HG03565 (cell line): ENCODE data around the gene GNPAT.
A peak's percentile ranks its signal among the peaks of the same experiment; 100 is the strongest.

ENCODE experiments used
- ATAC-seq: cut with Tn5 transposase; IDR thresholded peaks from one replicate; pipeline ENCODE4 v1.9.1; 2021; ENCODE audit warnings: mild to moderate bottlenecking, moderate library complexity; ENCODE audit not compliant: unreplicated experiment

The GNPAT gene

GRCh38 chr1:231240883-231241735 is at the start of gene GNPAT:
GNPAT (plus strand) TSS chr1:231241212; CDS start chr1:231241379, 167 bp downstream.
- ATAC-seq: peak; percentile 86

DNA sequence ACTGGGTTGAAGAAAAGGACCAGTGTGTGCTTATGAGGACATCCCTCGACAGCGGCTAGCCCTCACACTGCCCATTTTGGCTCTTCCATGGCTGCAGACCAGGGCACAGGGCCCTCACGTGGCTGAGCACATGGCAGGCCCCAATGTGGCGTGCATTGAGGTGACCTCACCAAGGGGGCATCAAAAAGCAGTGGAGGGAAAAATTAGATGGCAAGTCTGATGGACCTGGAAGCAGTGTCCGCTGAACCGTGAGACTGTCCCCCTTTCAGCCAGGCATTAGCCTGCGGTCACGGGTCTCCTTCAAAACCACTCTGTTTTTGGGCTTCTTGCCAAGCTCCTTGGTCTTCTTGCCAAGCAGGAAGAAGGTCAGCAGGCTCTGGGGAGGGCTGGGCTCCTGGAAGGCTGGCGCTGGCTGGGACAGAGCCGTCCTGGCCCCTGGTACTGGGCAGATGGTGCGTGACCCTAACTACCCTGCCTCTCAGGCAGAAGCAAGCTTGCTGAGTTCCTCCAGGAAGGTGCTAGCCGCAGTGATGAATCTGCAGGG is 48.3 kb upstream of the GNPAT start:
- ATAC-seq: no peak

DNA sequence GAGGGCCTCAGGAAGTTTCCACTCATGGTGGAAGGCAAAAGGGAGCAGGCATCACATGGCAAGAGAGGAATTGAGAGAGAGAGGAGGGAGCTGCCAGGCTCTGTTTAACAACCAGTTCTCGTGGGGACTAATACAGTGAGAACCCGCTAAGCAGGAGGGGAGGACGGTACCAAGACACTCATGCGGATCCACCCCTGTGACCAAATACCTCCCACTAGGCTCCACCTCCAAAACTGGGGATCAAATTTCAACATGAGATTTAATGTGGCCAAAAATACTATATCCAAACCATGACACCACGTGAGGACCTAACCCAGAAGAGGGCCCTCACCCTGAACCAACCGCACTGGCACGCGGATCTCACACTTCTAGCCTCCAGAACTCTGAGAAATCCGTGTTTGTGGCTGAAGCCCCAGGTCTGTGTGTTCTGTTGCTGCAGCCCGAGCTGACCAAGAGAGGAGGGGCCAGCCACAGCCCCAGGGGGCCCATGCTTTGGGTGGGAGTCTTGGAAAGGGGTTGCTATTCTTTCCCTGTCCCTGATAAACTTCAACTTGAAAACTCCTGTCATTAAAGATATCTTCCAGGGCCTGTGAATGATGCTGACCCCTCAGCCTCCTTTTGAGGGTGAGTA is 47.2 kb upstream of the GNPAT start:
- ATAC-seq: no peak

GRCh38 chr1:231194476-231194842 is 46.6 kb upstream of the GNPAT start:
- no peak for ATAC-seq

GRCh38 chr1:231194843-231195516 is 46.0 kb upstream of the GNPAT start:
- ATAC-seq: no peak

- ATAC-seq: no peak
These were observed 44.7 kb upstream of the GNPAT start for GRCh38 chr1:231196307-231196706.

DNA sequence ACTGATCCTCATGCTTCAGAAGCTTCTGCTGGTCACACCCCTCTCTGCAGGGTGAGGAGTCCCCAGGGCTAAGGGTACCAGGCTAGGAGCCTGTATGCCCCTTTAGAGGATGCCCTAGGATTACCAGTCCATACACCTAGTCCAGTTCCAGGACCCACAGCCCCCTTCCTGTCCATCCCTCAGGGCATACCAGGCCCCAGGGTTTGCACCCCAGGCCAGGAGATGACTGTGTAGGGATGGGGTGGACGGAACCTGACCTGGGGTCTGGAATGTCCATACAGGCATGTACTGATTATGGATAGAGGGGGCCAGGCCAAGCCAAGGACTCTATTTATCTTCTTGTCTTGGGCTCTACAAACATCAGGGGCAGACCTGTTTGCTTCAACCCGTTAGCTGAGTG is 44.3 kb upstream of the GNPAT start:
- no peak for ATAC-seq

DNA sequence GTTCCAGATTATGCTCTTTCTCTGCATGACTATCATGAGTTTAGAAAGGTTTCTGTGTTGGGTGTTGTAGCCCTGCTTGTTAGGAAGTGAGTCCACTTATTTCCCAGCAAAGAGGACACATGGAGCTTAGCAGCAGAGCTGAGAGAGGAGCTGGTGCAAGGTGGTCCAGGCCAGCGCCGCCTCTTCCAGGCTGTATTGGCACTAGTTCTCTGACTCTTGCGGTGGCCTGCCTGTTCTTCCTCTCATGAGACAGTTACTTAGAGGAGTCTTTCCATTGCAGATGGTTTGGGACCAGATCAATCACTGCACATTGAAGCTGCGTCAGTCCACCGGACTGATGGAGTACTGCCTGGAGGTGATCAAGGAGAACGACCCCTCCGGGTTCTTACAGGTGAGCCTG is 41.1 kb upstream of the GNPAT start:
- ATAC-seq: no peak

DNA sequence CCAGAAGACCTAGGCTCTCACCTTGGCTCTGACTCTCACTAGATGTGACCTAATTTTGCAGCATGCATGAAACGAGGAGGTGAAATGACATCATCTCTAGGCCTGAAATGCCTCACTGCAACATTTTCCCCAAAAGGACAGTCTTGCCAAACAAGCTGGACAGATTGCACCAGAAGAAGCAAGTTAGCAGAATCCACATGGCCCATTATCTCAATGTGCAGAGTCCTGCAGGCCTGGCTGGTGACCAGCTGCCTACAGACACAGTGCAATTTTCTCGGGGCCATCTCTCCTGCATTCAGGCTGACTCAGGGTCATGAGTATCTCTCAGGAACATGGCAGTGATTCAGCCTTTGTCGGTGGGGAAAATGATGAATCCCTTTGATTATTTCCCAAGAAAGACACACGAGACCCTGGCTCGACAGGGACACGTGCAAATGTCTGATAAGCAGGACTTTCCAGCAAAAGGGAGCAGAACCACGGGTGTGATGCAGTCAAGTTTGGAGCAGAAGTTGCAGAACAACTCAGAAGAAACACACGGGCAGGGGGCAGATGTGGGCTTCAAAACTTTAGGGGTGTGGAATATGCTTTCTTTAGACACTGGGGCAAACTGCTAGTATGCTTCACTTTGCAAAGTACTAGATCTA is 40.5 kb upstream of the GNPAT start:
- no peak for ATAC-seq

- no peak for ATAC-seq
These were observed 39.5 kb upstream of the GNPAT start for GRCh38 chr1:231201375-231201978.

DNA sequence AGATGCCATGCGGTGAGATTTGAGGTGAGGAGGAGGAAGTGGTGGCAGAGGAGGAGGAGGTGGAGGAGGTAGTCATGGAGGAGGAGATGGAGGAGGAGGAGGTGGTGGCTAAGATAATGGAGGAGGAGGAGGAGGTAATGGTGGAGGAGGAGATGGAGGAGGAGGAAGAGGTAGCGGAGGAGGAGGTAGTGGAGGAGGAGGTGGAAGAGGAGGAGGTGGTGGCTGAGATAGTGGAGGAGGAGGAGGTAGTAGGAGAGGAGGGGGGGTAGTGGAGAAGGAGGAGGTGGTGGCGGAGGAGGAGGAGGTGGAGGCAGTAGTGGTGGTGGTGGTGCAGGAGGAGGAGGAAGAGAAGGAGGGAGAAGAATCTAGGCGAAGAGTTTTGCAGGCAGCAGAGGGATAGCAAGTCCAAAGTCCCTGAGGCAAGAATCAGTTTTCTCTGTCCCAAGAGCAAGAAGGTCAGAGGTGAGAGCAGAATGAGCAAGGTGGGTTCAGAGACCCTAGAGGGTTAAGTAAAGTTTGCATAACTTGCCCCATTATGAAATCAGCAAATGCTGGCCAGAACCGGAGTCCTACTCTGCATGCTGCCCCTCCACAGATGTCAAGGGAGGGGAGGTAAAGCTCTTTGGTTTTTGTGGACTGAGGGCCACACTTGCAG is 38.9 kb upstream of the GNPAT start:
- no peak for ATAC-seq

DNA sequence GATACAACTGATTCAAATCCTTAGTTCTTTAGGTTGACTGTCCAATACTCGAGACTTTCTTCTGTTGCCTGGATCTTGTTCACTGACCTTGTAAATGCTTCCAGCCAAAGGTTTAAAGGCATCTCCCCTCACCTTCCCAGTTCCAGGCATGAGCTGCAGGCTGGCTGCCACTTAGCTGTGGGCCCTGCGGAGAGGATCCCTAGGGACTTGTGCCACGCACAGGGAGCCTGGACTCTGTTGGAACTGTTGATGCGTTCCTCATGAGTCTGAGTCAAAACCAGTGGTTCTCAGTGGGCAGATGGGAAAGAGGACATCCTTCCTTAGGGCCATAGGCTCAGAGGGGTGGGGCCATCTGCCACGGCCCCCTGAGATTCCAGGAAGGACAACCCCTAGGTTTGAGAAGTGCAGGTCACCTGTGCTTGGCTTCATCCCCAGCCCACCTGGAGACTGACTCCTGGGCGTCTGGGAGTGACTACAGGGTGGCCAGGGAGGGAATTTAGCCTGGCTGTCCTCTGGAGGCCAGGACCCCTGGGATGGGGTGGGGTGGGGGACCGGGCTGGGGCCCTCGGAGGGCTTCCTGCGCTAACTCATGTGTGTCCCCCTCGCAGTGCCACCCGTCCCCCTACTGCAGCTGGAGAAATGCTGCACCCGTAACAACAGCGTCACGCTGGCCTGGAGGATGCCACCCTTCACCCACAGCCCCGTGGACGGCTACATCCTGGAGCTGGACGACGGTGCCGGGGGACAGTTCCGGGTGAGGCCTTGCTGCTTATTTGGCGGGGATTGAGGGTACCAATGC is 37.6 kb upstream of the GNPAT start:
- ATAC-seq: no peak

GRCh38 chr1:231206856-231207255 is 34.2 kb upstream of the GNPAT start:
- no peak for ATAC-seq

GRCh38 chr1:231207437-231207836 is 33.6 kb upstream of the GNPAT start:
- ATAC-seq: no peak

DNA sequence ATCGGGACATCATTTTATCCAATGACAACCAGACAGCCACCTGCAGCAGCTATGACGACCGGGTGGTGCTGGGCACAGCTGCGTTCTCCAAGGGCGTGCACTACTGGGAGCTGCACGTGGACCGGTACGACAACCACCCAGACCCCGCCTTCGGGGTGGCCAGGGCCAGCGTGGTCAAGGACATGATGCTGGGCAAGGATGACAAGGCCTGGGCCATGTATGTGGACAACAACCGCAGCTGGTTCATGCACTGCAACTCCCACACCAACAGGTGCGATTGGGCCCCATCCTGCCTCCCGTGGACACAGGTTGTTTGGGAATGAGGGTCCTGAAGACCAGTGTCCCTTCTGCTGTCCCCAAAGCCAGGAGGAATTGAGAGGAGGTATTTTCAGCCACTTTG is 32.0 kb upstream of the GNPAT start:
- ATAC-seq: no peak

GRCh38 chr1:231209531-231209930 is 31.5 kb upstream of the GNPAT start:
- no peak for ATAC-seq

DNA sequence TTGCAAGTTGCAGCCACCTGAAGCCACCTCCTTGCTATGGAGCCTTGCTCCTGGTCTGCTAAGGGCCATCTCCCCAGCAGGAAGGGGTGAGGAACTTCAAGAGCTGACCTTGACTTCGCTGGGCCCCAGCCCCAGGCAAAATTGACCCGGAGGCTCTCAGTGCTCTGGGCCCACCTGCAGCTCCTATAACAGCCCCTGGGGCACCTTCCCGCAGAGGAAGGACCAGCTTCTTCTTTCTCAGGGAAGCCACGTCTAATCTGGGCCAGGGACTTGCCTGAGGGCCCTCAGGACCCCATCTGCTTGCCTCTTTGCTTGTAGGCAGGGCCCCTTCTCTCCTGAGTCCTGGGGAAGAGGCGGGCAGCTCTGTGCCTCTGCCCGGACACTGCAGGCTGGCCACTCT is 30.9 kb upstream of the GNPAT start:
- ATAC-seq: no peak

GRCh38 chr1:231211005-231211857 is 29.8 kb upstream of the GNPAT start:
- peak; percentile 88 for ATAC-seq
